ENCODE measurements around the gene TAS2R50.
"Not testable (repeated sequence)": the region's sequence is repeated elsewhere in the genome, so short reads cannot be mapped to it uniquely, and the experiment has no call there.

Gene TAS2R50, protein sequence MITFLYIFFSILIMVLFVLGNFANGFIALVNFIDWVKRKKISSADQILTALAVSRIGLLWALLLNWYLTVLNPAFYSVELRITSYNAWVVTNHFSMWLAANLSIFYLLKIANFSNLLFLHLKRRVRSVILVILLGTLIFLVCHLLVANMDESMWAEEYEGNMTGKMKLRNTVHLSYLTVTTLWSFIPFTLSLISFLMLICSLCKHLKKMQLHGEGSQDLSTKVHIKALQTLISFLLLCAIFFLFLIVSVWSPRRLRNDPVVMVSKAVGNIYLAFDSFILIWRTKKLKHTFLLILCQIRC

DNA sequence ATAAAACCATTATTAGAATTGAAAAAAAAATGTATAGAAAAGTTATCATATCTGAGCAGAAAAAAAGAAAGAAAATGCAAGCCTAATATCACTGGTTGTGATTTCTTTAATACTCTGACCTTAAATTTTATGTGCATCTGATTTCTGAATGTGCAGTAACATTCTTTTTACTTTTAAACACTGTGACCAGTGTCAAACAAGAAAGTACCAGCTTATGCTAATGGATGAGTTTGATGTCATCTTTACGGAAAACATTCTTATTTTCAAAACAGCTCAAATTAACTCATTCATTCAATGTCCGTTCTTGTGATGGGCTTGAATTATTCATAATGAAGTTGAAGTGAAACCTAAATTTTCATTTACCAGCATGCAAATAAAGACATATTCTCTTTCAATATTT lies at the start of gene TAS2R50:
TSS of gene TAS2R50 (minus strand) at position 101 of the 400 bp plus-strand sequence. CDS start at position 49, 52 bp downstream.
- DNase-seq: no peak

DNA sequence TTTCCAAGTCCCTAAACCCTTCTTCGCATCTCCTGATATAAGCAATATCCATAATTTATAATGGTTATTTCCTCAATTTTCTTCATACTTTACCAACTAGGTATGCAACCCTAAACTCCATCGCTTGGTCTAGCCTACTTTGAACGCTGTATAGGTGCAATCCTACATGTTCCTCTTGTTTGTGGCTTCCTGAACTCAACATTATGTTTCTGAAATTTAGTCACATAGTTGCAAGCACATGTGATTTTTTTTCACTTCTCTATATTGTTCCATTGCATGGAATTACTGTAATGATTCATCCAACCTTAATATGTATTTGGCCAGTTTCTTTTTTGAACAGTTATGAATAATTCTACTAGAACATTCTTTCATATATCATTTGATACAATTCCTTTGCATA lies 47.2 kb upstream of the TAS2R50 start:
- not testable (repeated sequence) for DNase-seq

DNA sequence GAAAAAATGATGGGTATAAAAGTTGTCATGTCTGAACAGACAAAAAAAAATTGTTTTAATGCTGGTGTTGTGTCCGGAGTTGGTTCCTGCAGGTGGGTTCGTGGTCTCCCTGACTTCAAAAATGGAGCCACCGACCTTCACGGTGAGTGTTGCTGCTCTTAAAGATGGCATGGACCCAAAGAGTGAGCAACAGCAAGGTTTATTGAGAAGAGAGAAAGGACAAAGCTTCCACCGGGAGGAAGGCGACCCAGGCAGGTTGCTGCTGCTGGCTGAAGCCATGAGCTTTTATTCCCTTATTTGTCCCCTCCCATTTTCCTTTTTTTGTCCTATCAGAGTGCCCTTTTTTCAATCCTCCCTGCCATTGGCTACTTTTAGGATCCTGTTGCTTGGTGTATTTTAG lies 44.6 kb upstream of the TAS2R50 start, which contains the start of gene TAS2R31:
TSS of gene TAS2R31 (minus strand) at position 101 of the 400 bp plus-strand sequence. CDS start at position 29, 72 bp downstream.
- DNase-seq: no peak

DNA sequence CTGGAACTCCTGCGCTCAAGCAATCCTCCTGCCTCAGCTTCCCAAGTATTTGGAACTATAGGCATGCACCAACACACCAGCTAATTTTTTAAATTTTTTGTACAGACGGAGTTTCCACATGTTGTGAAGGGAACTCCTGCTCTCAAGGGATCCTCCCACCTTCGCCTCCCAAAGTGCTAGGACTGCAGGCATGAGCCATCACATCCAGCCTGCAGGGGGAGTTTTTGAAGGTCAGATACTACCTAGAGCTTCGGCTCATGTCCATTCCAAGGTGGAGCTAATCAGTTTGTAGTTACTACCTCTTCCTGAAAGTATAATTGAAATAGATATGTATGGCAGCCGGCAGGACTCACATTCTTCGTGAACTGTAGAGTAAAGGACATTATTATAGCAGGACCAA lies 39.4 kb upstream of the TAS2R50 start:
- no peak for DNase-seq

DNA sequence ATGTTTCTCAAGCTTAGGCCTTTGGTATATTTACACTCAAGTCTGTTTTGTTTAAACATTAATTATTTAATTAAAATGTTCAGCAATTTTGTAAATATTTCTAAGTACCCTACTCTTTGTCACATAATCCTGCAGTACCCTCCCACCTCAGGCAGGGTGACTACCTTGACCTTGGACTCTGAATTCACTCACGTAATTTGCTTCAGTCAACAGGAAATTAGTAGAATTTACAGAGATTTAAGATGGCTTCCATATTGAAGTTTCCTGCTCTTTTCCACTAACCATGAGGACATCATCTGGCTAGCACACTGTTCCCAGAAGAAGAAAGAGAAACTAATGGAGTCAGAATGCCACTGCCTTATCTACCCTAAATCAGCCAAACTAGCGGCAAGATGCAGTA lies 36.7 kb upstream of the TAS2R50 start:
- no peak for DNase-seq

DNA sequence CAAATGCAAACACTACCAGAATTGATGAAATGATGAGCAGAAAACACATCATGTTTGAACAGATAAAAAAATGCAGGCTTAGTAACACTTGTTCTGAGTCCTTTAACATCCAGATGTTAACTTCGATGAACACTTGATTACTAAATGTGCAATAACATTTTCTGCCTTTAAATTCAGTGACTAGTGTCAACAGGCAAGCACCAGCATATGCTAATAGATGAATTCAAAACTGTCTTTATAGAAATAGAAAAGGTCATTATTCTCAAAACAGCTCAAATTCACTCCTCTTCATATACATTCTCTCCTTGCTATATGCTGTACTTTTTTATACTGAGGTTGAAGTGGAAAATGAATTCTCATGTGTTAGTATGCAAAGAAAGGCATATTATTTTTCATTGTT lies 35.8 kb upstream of the TAS2R50 start, which contains the start of gene TAS2R19:
TSS of gene TAS2R19 (minus strand) at position 101 of the 400 bp plus-strand sequence. CDS start at position 52, 49 bp downstream.
- no peak for DNase-seq

DNA sequence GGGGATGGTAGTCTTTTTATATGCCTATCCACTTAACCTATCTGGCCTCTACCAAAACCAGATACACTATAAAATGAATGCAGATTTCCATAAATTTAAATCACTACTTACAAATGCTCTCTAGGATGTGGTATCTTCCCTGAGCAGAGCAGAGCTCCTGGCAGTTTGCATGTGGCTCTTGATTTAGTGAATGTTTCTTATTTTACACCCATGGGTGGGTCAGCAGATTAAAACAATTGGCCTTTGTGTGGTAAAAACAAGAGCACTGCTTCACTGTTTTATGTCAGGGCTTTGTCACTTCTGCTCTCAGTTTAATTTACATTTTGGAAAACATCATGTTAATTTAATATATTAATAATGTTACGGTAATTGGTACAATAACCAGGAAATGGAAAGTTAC lies 30.2 kb upstream of the TAS2R50 start:
- no peak for DNase-seq

DNA sequence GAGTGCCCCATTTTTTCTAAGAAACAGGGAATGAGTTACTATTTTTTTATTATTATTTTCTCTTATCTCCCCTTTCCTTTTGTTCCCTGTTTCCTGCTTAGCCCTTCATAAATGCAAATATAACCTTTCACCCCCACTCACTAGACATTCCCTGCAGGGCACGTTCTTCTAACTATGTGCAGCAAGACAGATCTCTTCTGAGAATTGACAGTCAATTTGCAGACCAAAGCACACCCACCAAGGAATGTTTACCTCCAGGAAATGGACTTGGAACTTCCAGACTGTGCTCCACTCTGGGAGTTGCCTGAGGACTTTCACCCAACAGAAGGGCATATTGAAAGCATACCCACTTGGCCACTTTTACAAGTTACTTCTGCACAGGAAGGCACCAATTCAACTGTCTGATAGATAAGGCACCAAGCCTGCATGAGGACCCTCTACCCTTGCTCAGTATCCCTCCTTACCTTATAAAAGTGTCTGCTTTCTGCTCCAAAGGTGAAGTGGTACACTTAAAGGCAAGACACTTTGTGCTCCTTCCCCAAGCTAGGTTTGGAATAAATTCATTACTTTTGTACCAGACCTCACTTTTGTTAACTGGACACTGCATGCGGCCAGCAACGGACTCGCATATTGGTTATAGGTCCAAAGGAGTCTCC lies 29.2 kb upstream of the TAS2R50 start:
- no peak for DNase-seq

DNA sequence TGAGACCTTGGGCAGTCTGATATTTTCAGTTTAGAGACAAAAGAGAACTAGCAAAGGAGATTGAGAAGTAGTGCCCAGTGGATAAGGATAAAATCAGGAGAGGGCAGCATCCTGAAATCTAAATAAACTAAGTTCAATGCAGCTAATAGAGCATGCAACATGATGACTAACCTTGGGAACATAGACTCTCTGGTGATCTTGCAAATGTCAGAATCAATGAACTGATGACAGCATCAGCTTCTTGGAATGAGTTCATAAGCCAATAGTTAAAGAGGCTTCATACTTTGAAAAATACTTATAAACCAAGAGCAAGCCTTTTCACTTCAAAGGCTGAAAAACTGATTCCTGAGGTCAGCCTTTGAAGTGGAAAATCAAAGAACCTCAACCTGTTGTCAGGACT lies 27.5 kb upstream of the TAS2R50 start:
- DNase-seq: no peak

DNA sequence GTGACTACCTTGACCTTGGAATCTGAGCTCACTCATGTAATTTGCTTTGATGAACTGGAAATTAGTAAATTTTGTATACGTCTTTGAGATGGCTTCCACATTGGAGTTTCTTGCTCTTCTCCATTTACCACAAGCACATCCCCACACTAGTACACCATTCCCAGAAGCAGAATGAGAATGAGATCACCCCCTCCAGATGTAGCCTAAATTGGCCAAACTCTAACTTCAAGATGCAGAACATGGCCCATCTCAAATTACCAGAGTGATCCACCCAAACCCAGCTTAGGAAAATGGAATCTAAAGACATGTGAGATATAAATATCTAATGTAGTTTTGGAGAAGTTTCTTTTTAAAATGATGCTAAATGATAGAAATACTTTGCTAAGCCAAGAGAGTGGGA lies 20.9 kb upstream of the TAS2R50 start:
- DNase-seq: no peak

DNA sequence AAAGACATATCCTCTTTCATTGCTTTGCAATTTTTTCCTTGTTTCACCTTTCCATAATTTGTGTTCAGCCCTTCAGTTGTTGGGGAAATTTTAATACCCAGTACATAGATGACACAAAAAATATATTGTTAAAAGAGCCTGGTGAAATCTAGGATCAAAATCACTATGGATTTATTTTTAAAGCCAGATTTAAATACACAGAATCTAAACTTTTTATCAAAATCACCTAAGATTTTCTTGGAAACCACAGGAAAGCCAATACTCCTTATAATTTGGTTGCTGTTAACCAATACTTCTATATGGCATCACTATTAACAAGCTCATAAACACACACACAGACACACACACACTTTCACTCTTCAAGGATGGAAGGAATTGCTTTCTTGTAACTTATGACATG lies 11.5 kb upstream of the TAS2R50 start, which contains the start of gene TAS2R20:
TSS of gene TAS2R20 (minus strand) at position 101 of the 400 bp plus-strand sequence. CDS start 429 bp downstream, outside the sequence.
- no peak for DNase-seq

DNA sequence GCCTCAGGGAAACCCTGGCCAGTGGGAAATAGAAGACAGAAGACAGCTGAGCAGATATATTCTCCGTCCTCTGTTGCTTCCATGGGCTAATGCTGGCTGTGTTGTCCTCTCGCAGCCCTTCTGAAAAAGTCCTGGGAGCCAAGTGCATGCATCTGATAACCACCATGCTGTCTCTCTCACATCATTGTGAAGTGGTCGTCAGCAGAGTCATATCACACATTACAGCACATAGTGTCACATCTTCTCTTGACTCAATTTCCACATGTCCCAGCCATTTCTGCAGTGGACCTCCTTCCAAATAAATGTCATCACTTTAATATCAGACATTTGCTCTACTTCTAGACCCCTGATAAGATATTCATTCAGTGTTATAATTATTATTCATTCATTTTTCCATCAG lies 7.6 kb upstream of the TAS2R50 start:
- DNase-seq: no peak

DNA sequence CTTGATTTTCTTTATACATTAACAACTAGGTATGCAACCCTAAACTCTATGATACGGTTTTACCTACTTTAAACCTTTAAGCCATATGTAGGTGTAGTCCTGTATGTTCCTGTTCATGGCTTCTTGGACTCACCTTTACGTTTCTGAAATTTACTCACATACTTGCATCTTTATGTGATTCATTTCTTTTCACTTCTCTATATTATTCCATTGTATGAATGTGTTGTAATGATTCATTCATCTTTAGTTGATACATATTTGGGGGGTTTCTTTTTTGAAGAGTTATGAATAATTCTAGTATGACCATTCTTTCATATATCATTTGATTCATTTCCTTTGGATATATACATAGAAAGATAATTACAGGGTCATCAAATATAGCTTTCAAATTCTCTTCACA lies 2.4 kb upstream of the TAS2R50 start:
- no peak for DNase-seq

DNA sequence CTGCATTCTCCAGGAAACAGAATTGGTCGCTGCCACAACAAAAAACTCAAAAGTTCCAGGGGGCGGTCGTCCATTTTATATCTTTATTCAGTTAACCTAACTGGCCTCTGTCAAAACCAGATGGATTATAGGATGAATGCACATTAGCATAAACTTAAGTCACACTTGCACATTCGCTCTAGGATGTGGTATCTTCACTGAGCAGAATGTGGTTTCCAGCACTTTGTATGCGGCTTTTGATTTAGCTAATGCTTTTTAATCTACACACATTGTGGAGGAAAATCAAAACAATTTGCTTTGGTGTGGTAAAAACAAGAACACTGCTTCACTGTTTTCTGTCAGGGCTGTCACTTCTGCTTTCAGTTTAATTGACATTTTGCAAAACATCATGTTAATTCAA lies 4.5 kb downstream of the TAS2R50 start:
- DNase-seq: no peak

DNA sequence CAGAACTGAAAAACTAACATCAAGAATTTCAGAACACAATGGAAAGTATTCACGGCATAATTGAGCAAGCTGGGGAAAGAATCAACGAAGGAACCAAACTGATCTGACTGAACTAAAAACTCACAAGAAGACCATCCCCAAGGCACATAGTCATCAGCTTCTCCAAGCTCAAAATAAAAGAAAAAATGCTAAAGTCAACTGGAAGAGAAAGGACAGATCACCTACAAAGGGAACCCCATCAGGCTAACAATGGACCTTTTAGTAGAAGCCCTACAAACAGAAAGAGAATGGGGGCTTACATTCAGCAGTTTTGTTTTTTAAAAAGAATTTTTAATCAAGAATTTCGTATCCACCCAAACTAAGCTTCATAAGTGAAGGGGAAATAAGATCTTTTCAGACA lies 11.7 kb downstream of the TAS2R50 start:
- no peak for DNase-seq

DNA sequence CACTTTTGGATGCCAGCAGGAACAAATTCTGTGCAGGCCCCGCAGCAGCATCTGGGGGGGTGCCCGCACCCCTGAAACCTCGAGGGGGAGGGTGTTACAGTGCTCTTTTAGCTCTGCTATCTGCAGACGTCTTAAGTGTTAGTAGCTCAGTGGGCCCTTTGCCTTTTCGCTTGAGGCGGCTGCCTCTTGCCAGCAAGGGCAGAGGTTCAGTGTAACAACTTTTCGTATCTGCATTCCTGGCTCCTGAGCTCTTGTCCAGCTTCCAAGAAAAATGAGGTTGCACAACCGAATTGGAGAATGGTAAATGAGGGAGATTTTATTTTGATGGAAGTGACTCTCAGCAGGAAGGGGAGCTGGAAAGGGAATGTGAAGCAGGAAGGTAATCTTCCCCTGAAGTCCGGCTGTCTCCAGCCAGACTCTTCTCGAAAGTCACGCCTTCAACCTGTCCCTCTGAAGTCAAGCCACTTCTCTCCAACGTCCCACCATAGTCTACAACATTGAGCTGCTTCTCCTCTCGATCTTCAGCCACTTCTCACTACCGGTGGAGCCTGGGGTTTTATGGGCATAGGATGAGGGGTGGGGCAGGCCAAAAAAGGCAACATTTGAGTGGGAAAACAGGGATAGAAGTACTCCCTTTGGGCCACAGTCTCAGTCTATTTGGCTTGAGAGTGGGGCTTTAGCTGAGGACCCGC lies 17.8 kb downstream of the TAS2R50 start:
- no peak for DNase-seq

DNA sequence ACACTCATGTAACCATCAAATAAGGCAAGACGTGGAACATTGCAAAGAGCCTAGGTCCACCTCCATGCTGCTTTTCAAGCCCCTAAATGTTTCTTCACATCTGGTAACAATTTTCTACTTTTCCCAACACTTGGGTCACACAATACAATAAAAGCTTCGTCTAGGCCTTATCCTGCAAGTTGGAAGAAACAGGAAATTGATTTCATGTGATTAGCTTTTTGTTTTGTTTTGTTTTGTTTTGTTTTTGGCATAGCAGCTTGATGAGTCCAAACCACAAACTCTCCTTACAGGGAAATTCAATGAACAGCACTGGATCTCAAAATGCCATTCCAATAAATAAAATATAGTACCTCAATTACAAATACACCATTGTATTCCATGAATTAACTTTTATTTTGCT lies 19.3 kb downstream of the TAS2R50 start:
- DNase-seq: no peak

DNA sequence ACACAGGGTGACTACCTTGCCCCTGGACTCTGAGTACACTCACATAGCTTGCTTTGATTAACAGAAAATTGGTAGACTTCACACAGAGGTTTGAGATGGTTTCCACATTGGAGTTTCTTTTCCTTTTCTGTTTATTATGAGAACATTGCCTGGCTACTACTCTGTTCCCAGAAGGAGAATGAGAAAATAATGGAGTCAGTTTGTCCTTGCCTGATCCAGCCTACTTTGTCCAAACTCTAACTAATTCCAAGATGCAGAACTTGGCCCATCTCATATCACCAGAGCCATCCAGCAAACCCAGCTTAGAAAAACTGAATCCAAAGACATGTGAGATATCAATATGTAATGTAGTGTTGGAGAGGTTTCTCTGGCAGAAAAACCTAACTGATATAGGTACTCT lies 20.4 kb downstream of the TAS2R50 start:
- no peak for DNase-seq

DNA sequence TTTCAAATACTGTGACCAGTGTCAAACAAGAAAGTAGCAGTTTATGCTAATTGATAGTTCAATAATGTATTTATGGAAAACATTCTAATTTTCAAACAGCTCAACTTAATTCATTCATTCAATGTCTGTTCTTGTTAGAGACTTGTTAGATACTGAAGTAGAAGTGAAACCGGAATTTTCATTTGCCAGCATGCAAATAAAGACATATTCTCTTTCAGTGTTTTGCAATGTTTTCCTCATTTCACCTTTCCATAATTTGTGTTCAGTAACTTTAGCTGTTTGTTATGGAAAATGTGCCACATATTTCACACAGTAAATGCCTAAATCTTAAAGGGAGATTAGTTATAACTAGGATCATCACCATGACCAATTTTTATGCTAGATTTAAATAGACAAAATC lies 21.2 kb downstream of the TAS2R50 start:
- no peak for DNase-seq

DNA sequence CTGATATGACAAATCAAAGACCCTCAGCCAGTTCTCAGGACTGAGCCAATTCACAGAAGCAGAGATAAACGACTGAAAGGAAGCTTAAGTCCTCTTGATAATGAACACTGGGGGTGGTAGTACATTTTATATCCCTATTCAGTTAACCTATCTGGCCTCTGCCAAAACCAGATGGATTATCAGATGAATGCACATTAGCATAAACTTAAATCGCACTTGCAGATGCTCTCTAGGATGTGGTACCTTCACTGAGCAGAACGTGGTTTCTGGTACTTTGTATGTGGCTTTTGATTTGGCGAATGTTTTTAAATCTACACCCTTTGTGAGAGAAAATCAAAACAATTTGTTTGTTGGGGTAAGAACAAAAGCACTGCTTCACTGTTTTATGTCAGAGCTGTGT lies 26.5 kb downstream of the TAS2R50 start:
- DNase-seq: no peak

DNA sequence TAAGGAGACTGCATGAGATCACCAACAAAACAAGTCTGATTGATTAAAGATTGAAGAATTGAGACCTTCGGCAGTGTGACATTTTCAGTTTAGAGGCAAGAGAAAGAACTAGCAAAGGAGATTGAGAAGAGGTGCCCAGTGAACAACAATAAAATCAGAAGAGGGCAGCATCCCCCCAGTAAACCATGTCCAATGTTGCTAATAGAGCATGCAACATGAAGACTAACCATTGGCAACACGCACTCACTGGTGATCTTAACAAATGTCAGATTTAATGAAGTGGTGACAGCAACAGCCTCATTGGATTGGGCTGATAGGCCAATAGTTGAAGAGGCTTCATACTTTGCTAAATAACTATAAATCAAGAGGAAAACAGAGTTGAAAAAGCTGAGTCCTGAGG lies 26.9 kb downstream of the TAS2R50 start:
- DNase-seq: no peak

DNA sequence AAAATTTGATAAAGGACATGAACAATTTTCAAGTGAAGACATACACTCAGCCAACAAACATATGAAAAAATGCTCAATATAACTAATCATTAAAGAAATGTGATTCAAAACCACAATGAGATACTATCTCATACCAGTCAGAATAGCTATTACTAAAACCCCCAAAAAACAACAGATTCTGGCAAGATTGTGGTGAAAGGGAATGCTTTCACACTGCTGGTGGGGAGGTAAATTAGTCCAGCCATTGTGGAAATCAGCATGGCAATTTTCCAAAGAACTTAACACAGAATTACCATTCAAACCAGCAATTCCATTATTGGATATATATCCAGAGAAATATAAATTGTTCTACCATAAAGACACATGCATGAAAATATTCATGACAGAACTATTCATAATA lies 29.0 kb downstream of the TAS2R50 start:
- DNase-seq: no peak

DNA sequence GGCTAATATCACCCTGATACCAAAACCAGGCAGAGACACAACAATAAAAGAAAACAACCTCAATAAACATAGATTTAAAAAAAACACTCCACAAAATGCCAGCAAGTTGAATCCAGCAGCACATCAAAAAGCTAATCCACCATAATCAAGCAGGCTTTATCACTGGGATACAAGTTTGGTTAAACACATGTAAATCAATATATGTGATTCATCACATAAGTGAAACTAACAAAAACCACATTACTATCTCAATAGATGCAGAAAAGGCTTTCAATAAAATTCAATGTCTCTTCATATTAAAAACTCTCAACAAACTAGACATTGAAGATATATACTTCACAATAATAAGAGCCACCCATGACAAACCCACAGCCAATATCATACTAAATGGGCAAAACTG lies 30.6 kb downstream of the TAS2R50 start:
- DNase-seq: no peak

DNA sequence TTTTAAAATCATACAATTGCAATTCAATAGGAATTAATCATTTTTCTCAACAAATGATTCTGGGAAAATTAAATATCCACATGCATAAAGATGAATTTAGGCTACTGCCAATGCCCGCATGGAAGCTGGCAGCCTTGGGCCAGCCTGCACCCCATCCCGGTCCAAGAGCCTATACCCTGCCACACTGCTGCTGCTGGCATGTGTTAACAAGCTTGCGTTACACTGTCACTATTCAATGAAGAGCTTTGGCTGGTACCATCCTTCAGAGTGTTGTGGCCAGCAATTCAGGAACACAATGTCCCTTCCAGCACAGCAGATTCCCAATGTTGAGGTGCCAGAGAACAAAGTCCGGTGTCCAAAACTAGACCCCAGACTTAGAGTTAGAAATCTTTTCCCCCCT lies 34.1 kb downstream of the TAS2R50 start:
- DNase-seq: no peak
